ENCODE results near the gene FAM174B. TPM values are rescaled to one million over a fixed set of nuclear protein-coding genes. Genes with fewer than 3 reads are reported as not detected.

Gene FAM174B
- total RNA-seq (2014; rRNA removed; shearing (Covaris generic)): 8.3 and 10.9 TPM in 2 replicates

DNA sequence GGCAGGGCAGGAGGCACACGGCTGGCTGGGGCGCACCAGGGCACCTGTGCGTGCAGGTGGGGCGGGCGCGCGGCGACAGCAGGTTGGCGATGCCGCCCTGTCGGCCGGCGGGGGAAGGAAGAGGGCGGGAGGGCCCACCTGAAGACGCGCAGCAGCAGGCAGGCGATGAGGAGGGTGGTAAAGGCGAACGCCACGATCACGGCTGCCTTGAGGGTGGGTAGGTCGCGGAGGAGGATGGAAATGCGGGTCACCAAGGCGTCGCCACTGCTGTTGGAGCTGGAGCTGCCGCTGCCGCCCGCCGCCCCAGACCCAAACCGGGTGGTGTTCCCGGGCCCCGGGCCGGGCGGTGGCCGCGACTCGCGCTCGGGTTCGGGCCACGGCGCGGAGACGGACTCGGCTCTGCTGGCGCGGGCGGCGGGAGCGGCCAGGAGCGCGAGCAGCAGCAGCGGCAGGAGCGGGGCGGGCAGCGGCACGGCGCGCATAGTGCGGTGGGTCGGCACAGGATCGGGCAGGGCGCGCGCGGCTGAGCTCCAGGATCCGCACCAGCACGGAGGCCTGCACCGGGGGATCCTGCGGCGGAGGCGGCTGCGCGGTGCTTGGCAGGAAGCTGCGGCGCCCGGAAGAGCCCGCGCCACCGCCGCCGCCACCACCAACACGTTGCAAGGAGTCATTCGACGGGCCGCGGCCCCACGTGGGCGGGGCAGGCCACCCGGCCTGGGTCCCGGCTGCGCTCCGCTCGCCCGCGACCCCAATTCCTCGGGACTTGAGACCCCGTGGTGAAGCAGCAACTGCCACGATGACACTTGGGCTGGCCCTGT is at the start of gene FAM174B:
Gene FAM174B (minus strand): TSS at position 598 of the 818 bp plus-strand sequence.
- Histone ChIP-seq H3K4me3 (peak within 1 kb of the TSS; percentile 57), H3K4me1 (peaks cover 25% of the 10 kb centered on the region), H3K27me3 (no peaks in the 10 kb centered on the region), H3K36me3 (no peaks in the 10 kb centered on the region), H3K27ac (no peak within 1 kb of the TSS; the same call in 1 of the 2 replicates), H3K9me3 (replicated peaks) (peaks cover 8% of the 10 kb centered on the region; the same call in 1 of the 2 replicates)
- peak; percentile 50 to 54 for DNase-seq

DNA sequence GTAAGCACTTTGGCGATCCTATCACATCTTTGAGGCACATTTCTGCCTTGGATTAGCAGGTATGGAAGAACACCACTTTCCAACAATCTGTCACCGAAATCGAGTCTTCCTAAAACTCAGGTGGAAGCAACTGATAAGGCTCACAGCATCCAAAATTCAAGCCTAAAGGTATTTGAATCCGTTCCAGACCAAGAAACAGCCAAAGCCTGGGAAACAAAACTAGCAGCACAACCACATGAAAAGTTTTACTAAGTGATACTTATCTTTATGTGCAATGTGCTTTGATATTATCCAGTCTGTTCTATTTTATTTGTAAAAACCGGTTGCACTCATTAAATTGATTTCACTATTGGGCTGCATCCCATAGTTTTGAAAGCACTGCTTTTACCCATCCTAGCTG is 40.5 kb upstream of the FAM174B start:
- Histone ChIP-seq H3K27me3 (no peaks in the 10 kb centered on the region; the same call in 1 of the 2 replicates), H3K4me1 (no peaks in the 10 kb centered on the region), H3K4me3 (no peak overlapping the region), H3K36me3 (no peaks in the 10 kb centered on the region), H3K27ac (no peak overlapping the region), H3K9me3 (replicated peaks) (no peaks in the 10 kb centered on the region)
- DNase-seq: no peak

DNA sequence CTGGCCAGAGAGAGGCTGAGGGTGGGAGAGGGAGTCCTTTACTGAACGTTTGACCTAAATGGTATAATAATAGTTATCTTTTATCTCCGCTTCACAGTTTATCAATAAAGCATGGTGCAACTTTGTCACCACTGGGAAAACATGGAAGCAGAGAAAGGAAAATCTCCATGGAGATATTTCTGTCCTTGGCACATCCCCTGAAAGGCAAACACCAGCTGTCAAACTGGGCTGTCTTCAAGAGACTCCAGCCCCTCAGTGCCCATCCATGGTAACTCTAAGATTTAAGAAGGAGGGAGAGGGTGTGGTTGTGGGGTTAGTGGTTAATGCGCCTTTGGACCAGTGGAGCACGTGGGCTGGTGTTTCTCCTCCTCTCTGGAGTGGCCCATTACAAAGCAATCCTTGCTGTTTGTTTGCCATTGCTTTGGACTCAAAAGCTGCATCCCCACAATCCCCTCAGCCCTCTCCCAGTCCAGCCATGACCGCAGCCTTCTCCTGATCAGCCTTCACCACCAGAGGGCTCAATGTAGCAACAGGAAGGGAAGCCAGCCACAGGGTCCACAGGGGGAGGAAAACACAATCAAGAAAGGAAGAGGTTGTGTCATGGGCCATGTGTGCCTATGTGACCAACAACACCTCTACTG is 38.2 kb upstream of the FAM174B start:
- Histone ChIP-seq H3K36me3 (no peaks in the 10 kb centered on the region), H3K4me3 (no peak overlapping the region), H3K27me3 (no peaks in the 10 kb centered on the region; the same call in 1 of the 2 replicates), H3K9me3 (replicated peaks) (no peaks in the 10 kb centered on the region; the same call in 1 of the 2 replicates), H3K4me1 (no peaks in the 10 kb centered on the region), H3K27ac (no peak overlapping the region)
- DNase-seq: peak; percentile 56 to 74

DNA sequence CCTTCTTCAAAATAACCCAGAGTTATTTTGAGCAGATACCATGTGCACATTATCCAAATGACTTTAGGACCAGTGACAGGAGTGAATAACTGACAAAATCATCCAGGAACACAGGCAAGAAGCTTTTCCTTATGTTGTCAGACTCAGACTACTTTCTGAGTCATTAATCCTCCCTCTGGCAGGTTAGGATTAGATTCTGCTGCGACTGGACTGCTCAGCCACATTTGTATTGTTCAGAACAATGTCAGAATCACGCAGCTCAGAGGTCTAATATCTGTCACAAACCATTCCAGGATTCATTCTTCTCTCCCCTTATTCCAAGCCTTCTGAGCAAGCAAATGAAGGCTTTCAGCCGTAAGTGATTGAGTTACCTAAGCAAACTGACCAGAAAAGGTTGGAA is 34.8 kb upstream of the FAM174B start:
- H3K36me3 ChIP-seq: no peaks in the 10 kb centered on the region
- no peak for DNase-seq

DNA sequence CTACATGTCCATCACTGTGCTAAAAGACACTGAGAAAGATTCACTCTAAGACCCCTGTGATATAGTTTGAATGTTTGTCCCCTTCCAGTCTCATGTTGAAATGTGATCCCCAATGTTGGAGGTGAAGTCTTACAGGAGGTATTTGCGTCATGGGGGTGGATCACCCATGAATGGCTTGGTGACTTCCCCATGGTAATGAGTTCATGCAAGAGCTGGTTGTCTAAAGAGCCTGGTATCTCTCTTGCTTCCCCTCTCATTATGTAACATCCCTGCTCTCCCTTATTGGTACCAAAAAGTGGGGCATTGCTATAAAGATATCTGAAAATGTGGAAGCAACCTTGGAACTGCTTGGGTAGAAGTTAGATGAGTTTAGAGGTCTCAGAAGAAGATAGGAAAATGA is 32.2 kb upstream of the FAM174B start:
- DNase-seq: no peak
- no peaks in the 10 kb centered on the region for H3K36me3 ChIP-seq
- peaks cover 10% of the 10 kb centered on the region for H3K4me1 ChIP-seq
- H3K9me3 ChIP-seq (replicated peaks): peaks cover 6% of the 10 kb centered on the region; the same call in 1 of the 2 replicates
- no peak overlapping the region for H3K27ac ChIP-seq
- no peaks in the 10 kb centered on the region for H3K27me3 ChIP-seq
- H3K4me3 ChIP-seq: no peak overlapping the region

More for the DNA sequence above, 34.8 kb upstream of the FAM174B start:
- H3K9me3 ChIP-seq (replicated peaks): peaks cover 6% of the 10 kb centered on the region; the same call in 1 of the 2 replicates
- no peak overlapping the region for H3K27ac ChIP-seq
- H3K4me1 ChIP-seq: peaks cover 10% of the 10 kb centered on the region
- no peaks in the 10 kb centered on the region; the same call in 1 of the 2 replicates for H3K27me3 ChIP-seq
- no peak overlapping the region for H3K4me3 ChIP-seq

DNA sequence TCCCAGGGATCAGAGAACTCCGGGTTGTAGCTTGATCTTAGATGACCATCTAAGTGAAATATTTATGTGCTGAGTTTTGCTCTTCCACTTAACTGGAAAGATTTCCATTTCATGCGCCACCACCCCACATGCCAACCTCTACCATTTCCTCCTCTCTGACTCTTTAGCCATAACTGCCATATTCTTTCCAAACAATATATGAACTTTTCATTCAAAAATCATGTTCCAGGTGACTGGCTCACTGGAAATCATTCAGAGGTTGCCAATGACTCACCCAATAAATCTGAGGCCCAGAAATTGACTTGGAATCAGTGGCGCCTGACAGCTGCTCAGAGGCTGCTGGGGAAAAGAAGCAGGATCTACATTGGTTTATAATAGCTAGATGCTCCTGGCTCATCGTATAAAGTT is 31.6 kb upstream of the FAM174B start:
- DNase-seq: no peak
- Histone ChIP-seq H3K9me3 (replicated peaks) (peaks cover 6% of the 10 kb centered on the region; the same call in 1 of the 2 replicates), H3K36me3 (no peaks in the 10 kb centered on the region), H3K4me3 (no peak overlapping the region), H3K27me3 (no peaks in the 10 kb centered on the region), H3K4me1 (peaks cover 14% of the 10 kb centered on the region), H3K27ac (no peak overlapping the region)

DNA sequence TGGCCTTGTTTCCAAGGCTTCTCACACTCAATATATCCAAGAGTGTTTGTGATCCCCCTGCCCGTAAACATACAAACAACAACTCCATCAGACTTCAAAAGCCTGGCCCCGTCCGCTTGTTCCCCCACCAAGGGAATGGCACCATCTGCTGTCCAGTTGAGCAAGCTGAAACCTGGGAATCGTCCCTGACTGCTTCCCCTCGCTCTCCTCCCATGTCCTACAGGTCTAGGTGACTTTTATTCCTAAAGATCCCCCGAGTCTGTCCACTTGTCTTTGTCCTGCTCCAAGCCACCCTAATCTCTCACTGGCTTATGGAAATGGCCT is 27.9 kb upstream of the FAM174B start:
- peak; percentile 45 to 62 for DNase-seq
- Histone ChIP-seq H3K9me3 (replicated peaks) (peaks cover 3% of the 10 kb centered on the region), H3K27ac (no peak overlapping the region), H3K36me3 (no peaks in the 10 kb centered on the region), H3K4me3 (no peak overlapping the region), H3K27me3 (no peaks in the 10 kb centered on the region), H3K4me1 (peaks cover 23% of the 10 kb centered on the region)

DNA sequence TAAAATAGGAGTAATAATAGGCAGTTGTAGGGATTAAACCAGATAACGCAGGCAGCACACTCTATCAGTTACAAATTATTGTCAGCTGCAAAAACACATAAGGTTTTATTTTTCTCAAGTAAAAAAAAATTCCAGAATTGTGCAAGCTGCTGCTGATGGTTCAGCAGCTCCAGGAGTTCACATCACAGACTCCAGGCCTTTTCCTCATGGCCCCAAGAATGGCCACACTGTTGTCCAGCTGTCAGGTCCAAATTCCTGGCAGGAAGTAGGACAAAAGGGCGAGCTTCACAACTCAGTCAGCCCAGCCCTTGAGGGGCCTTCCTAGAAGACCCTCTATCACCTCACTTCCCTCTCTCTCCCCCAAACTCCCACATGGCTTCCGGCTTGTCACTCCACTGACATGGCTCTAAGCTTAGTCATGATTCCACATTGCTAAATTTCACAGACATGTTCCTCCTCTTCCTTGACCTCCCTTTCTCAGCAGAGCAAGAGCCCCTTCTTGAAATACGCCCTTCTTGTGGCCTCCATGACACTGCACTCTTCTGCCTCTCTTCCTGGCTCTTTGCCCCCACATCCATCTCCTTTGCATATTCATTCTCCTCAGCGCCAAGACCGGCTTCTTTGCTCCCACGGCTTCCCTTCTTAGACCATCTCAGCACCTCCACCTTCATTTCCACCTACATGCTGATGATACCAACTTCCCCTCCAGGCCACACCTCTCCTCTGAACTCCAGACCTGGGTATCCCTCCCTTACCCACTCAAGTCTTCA is 27.4 kb upstream of the FAM174B start:
- Histone ChIP-seq H3K4me3 (no peak overlapping the region), H3K4me1 (peaks cover 23% of the 10 kb centered on the region), H3K36me3 (no peaks in the 10 kb centered on the region), H3K9me3 (replicated peaks) (no peaks in the 10 kb centered on the region; the same call in none of the 2 replicates), H3K27ac (no peak overlapping the region), H3K27me3 (no peaks in the 10 kb centered on the region)
- DNase-seq: no peak

DNA sequence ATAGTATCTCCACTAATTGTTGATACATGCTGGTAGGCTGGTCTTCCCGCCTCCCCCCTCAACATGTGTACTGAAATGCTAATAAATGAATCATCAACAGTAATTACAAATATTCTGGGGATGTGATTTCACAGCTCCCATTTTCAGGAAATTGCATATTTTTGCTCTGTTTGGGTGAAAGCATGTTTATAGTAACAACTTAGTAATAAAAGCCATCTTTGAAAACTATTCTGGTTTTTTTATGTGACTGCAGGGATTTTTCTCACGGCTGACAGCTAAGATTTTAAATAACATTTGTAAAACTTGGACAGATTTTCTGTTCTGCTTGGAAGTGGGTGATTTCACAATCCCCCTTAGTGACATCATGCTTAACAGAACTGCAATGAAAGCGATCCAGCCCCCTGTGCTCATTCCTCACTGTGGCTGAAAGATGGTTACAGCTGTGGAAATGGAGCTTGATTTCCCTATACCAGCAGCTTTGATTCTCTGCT is 25.6 kb upstream of the FAM174B start:
- Histone ChIP-seq H3K27me3 (no peaks in the 10 kb centered on the region), H3K36me3 (no peaks in the 10 kb centered on the region), H3K27ac (peak overlapping the region; percentile 35), H3K4me3 (no peak overlapping the region), H3K4me1 (peaks cover 14% of the 10 kb centered on the region), H3K9me3 (replicated peaks) (peaks cover 4% of the 10 kb centered on the region)
- peak; percentile 55 to 79 for DNase-seq

DNA sequence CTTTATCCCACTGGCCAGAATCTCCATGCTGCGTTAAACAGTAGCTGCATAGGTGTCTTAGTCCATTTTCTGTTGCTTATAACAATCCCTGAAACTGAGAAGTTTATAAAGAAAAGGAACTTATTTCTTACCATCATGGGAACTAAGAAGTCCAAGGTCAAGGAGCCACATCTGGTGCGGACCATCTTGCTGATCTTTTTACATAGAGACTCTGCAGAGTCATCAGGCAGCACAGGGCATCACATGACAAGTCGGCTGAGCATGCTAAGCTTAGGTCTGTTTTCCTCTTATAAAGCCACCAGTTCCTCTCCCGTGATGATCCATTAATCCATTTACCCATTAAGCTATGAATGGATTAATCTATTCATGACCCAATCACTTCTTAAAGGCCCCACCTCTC is 22.4 kb upstream of the FAM174B start:
- Histone ChIP-seq H3K36me3 (no peaks in the 10 kb centered on the region), H3K4me3 (no peak overlapping the region), H3K27ac (no peak overlapping the region), H3K27me3 (no peaks in the 10 kb centered on the region), H3K9me3 (replicated peaks) (peaks cover 4% of the 10 kb centered on the region), H3K4me1 (peaks cover 14% of the 10 kb centered on the region)
- DNase-seq: no peak

DNA sequence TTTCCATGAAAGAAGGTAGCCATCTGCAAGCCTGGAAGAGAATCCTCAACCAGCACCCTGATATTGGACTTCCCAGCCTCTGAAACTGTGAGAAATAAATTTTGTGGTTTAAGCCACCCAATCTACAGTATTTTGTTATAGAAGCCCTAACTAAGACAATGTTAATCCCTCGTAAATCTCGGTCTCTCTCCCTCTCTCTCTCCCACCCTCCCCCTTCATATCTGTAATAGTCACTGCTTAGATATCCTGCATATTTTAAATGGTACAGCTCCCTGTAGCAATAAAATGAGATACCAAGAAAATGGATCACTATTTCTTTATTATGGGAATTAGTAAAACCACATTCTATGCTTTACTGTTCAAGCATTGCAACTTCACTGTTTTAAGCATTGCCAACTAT is 21.0 kb upstream of the FAM174B start:
- H3K27me3 ChIP-seq: no peaks in the 10 kb centered on the region
- H3K4me1 ChIP-seq: peaks cover 7% of the 10 kb centered on the region
- peaks cover 4% of the 10 kb centered on the region for H3K9me3 ChIP-seq (replicated peaks)
- H3K4me3 ChIP-seq: no peak overlapping the region
- H3K36me3 ChIP-seq: no peaks in the 10 kb centered on the region
- DNase-seq: no peak
- no peak overlapping the region for H3K27ac ChIP-seq

DNA sequence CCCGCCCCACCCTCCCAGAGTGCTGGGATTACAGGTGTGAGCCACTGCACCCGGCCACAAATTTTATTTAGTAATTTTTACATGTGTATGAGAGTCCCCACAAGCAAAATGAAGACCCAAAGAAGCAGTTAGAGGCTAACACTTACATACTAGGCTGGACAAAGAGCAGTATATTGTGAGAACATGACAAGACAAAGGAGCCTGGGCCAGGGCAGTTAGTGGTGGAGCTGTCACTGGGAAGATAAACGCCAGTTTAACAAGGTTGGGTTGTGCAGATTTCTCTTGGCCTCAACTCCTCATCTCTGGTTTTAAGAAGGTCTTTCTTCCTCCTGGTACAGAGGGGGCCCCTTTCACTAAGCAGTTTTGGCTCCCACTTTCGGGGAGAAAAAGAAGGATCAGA is 19.9 kb upstream of the FAM174B start:
- DNase-seq: no peak
- no peak overlapping the region for H3K4me3 ChIP-seq
- H3K9me3 ChIP-seq (replicated peaks): peaks cover 4% of the 10 kb centered on the region
- H3K36me3 ChIP-seq: no peaks in the 10 kb centered on the region
- no peaks in the 10 kb centered on the region for H3K4me1 ChIP-seq
- H3K27ac ChIP-seq: no peak overlapping the region
- H3K27me3 ChIP-seq: no peaks in the 10 kb centered on the region

DNA sequence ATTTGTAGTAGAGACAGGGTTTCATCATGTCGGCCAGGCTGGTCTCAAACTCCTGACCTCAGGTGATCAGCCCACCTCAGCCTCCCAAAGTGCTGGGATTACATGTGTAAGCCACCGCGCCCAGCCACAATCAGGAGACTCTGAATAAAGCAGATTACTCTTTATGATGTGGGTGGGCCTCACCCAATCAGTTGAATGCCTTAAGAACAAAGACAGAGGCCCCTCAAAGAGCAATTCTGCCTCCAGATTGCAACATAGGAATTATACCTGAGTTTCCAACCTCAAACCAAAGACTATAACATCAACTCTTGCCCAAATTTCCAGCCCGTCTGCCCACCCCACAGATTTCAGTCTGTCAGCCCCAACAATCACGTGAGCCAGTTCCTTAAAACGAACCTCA is 18.8 kb upstream of the FAM174B start:
- Histone ChIP-seq H3K27me3 (no peaks in the 10 kb centered on the region), H3K9me3 (replicated peaks) (peaks cover 4% of the 10 kb centered on the region), H3K36me3 (no peaks in the 10 kb centered on the region), H3K27ac (no peak overlapping the region), H3K4me3 (no peak overlapping the region), H3K4me1 (peaks cover 5% of the 10 kb centered on the region; the same call in 1 of the 2 replicates)
- no peak for DNase-seq

DNA sequence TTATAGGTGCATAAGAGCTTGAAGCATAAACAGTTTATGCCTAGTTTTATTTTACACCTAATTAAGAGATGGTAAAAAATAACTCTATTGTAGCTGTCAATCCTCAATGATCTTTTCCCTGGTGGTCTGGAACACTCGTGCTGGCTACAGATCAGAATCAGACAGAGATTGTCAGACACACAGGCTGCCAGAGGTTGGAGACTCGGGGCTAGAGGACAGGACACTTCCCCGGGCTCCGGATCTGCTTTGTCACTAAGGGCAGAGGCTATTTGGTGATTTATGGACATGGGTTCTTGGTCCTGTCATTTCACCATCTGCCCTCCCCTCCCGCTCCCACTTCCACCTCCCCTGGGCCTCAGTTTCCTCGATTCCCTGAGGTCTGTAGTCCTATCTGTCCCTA is 16.5 kb upstream of the FAM174B start:
- Histone ChIP-seq H3K4me1 (peaks cover 15% of the 10 kb centered on the region), H3K27me3 (no peaks in the 10 kb centered on the region), H3K36me3 (no peaks in the 10 kb centered on the region), H3K27ac (no peak overlapping the region), H3K9me3 (replicated peaks) (peaks cover 4% of the 10 kb centered on the region), H3K4me3 (no peak overlapping the region)
- no peak for DNase-seq
